Activated naive CD4-positive, alpha-beta T cell treated with Interleukin-2 at 50 U/mL for 16 hours (primary cell): Measurements from ENCODE around the gene CLN3.
"Not testable (repeated sequence)": the region's sequence is repeated elsewhere in the genome, so short reads cannot be mapped to it uniquely, and the experiment has no call there.

Experiments used
- DNase-seq: peaks from one replicate; pipeline ENCODE4 v3.0.0-alpha.2; 2020

Gene CLN3

GRCh38 chr16:28494121-28494851, 2.4 kb upstream of the CLN3 start, which contains the start of gene APOBR:
Gene APOBR, plus strand, starts transcription at chr16:28494643. Its CDS starts 39 bp downstream, at chr16:28494682.
- peak; percentile 88 for DNase-seq

GRCh38 chr16:28492511-28492910, 637 bp upstream of the CLN3 start:
- no peak for DNase-seq

- DNase-seq, result peak; percentile 18
Observed at GRCh38 chr16:28491230-28491969, 474 bp downstream of the CLN3 start.

- no peak for DNase-seq
Observed at GRCh38 chr16:28486266-28486665, 5.6 kb downstream of the CLN3 start.

- not testable (repeated sequence) for DNase-seq
Observed at GRCh38 chr16:28483361-28483760, 8.5 kb downstream of the CLN3 start.

- DNase-seq, result no peak
Observed at GRCh38 chr16:28482026-28482425, 9.8 kb downstream of the CLN3 start.

- no peak for DNase-seq
Observed at GRCh38 chr16:28478506-28479180, 13.2 kb downstream of the CLN3 start.

- DNase-seq, result no peak
Observed at GRCh38 chr16:28477311-28477920, 14.5 kb downstream of the CLN3 start.

- DNase-seq, result no peak
Observed at GRCh38 chr16:28475221-28475620, 16.7 kb downstream of the CLN3 start.

GRCh38 chr16:28473714-28474265, 18.1 kb downstream of the CLN3 start:
- no peak for DNase-seq

- DNase-seq, result not testable (repeated sequence)
Observed at GRCh38 chr16:28447081-28447480, 44.8 kb downstream of the CLN3 start.

- DNase-seq, result not testable (repeated sequence)
Observed at GRCh38 chr16:28446388-28446787, 45.5 kb downstream of the CLN3 start.

- DNase-seq, result not testable (repeated sequence)
Observed at GRCh38 chr16:28443943-28444342, 47.9 kb downstream of the CLN3 start.

GRCh38 chr16:28438899-28439298, 53.0 kb downstream of the CLN3 start:
- not testable (repeated sequence) for DNase-seq

GRCh38 chr16:28435340-28435739, 56.5 kb downstream of the CLN3 start:
- not testable (repeated sequence) for DNase-seq
